ENCODE results near the gene KRT81.
"Not testable (repeated sequence)": the region's sequence is repeated elsewhere in the genome, so short reads cannot be mapped to it uniquely, and the experiment has no call there.

KRT81 gene

DNA sequence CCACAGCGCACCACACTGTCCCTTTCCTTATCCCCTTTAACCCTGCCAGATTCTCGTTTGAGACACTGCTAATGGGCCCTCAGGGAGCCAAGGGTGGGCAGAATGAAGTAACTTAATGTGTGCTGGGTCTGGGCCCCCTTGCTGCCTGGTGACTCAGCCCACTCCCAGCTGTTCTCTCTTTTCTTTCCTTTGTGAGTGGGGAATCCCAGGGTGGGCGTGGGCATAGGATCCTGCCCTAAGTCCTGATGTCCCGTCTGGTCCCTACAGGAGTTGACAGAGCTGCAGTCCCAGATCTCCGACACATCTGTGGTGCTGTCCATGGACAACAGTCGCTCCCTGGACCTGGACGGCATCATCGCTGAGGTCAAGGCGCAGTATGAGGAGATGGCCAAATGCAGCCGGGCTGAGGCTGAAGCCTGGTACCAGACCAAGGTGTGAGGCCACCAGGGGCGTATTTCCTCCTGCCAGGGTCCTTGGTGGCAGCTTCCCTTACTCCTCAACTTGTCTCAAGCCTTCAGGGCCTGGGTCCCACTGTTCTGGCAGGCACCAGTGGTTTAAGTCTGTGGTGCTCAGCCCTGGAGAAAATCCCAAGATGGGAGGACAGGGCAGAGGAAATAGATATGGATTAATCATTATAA lies 50.0 kb downstream of the KRT81 start:
- no peak for DNase-seq (ENCODE audit: low read depth)

DNA sequence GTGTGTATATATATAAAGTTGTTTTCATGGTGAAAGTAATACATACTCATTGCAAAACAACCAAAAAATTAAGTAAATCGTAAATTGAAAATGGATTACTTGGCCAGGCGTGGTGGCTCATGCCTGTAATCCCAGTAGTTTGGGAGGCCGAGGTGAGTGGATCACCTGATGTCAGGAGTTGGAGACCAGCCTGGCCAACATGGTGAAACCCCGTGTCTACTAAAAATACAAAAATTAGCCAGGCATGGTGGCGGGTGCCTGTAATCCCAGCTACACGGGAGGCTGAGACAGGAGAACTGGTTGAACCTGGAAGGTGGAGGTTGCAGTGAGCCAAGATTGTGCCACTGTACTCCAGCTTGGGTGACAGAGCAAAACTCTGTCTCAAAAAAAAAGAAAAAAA lies 51.1 kb downstream of the KRT81 start:
- DNase-seq (ENCODE audit: low read depth), result not testable (repeated sequence)

DNA sequence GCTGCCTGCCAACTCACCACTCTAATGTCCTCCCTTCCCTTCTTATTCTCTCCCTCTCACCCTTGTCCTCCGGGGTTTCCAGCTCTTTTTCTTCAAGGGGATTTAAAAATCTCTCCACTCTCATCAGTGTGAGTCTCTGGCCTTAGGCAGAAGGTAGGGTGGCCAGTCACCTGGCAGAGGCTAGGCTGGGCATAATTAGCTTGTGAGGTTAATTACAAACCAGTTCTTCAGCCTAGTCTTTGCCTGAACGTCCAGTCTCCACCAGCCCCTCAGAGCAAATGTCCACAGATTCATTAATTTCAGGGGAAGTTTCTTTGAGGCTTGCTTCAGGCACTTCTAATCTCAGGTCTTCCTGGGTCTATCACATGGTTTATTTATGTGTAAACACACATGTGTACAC lies 51.6 kb downstream of the KRT81 start:
- DNase-seq (ENCODE audit: low read depth), result no peak

DNA sequence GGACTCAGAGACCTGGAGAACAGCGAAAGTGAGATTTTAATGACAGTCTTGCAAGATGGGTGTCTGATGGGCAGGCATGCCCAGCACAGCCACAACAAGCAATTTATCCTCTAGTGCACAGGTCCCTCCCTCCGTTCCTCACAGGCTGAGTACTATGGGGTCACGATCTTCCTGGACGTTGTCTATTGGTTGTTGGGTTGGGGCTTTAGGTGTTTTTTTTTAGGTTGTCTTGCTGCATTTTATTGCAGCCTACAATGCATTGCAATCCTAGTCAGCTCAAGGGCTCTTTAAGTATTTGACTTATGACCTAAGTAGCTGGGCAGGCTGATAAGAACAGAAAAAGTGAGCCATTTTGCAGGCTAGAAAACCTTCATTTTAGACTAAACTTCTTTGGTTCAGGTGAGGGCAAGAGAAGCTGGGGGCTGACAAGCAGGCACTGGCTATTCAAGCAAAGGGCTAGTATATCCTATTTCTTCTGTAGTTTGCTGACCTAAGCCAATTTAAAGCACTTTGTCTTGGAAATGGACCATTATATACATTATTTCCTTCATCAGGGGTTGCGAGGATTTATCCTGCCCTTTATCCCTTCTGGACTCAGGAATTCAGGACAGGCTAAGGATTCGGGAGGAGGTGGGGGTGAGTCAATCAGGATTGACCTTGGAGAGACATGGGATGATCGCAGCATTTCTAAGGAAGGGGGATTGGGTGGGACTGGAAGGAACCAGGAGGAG lies 52.3 kb downstream of the KRT81 start:
- no peak for DNase-seq (ENCODE audit: low read depth)

DNA sequence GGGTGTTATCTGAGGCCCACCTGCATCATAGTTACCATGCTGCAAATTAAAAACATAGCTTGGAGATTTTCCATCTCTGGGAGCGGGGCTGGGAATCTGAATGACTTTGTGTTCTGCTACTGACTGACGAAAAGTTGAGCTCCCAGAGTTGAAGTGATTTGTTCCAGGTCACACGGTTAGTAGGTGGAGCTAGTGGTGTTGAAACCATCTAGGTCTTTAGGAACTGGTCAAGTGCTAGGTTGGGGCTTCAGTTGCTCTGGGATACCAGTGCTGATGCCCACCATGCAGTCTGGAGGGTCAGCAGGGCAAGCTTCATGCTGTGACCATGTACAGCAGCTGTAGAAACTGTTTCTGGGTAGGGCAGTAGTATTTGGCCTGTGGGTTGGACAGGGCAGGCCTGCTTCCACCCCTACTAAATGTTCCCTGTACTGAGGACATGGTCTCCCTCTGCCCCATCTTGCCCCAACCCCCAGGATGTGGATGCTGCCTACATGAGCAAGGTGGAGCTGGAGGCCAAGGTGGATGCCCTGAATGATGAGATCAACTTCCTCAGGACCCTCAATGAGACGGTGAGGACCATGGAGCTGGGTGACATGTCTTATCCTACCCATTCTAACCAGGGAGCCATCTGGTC lies 53.0 kb downstream of the KRT81 start:
- DNase-seq (ENCODE audit: low read depth), result no peak

DNA sequence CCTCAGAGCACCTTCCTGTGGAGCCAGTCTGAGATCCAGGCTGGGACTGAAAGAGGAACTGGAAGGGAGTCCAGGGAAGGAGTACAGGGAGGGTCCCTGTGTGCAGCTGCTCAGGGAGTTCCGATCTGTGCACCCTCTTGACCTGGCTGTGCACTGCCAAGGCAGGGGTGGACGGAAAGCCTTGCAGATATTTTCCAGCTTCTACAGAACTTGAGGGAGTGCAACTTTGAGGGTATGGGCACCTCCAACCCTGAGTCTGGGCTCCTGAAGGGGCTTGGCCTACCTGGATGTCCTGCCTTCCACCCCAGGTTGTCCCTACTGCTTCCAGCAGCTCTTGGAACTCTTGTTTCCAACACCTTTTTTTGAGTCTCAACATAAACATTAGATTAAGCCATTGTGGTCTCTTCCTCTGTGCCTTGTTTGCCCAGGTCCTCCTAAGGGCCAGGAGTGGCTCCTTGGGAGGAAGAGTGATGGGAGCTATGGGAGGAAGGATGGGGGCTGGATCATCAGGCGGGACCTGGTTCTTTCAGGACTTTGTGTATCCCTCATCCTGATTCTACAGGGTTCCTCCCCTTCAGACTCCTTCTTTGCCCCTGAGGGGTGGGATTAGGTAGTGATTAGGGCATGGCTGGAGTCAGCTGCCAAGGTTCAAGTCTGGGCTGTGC lies 54.8 kb downstream of the KRT81 start:
- DNase-seq (ENCODE audit: low read depth), result no peak

Measured in HS-27A (cell line).